ENCODE measurements around the gene KIF4A.
"Not testable (repeated sequence)": the region's sequence is repeated elsewhere in the genome, so short reads cannot be mapped to it uniquely, and the experiment has no call there.

The KIF4A gene

DNA sequence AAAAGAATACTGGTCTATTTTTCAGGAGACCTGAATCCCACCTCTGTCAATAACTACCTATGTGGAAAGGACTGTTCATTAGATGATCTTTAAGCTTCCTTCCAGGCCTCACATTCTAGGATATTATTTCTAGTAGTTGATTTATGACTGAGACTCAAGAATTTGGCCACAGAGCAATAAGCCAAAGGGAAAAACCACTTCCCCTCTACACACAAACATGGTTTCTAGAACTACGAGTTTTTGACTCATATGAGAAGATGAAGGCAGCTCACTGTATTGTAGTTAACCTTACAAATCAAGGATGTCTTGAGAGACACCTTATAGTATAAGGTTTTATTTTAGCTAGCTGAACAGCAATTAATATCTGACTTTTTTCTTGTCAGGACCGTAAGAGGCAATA, 96.3 kb downstream of the KIF4A start:
- Histone ChIP-seq H3K4me2 (ENCODE audit: low read length) (no peak overlapping the region), H3K9me2 (replicated peaks; ENCODE audit: control insufficient read depth, low read length) (no peaks in the 10 kb centered on the region), H3F3A (ENCODE audit: control insufficient read depth, insufficient read depth) (no peaks in the 10 kb centered on the region), H3K36me3 (ENCODE audit: control insufficient read depth, low read length) (peaks cover 41% of the 10 kb centered on the region), H4K20me1 (ENCODE audit: control insufficient read depth, insufficient read depth, low read depth, low read length) (no peaks in the 10 kb centered on the region), H3K27ac (ENCODE audit: low read depth, low read length) (no peak overlapping the region), H3K9me3 (ENCODE audit: control insufficient read depth, insufficient read depth, low read length) (no peaks in the 10 kb centered on the region), H3K4me3 (ENCODE audit: low read length) (no peak overlapping the region), H3K4me1 (ENCODE audit: control insufficient read depth, low read length) (no peaks in the 10 kb centered on the region), H3K27me3 (ENCODE audit: control insufficient read depth, low read length) (no peaks in the 10 kb centered on the region), H3K79me2 (ENCODE audit: control insufficient read depth, low read length) (no peaks in the 10 kb centered on the region)
- TF ChIP-seq EZH2phosphoT487 (IDR thresholded peaks at IDR 0.05; ENCODE audit: borderline replicate concordance, low read length) = no peak
- TF ChIP-seq, protein P1, sequence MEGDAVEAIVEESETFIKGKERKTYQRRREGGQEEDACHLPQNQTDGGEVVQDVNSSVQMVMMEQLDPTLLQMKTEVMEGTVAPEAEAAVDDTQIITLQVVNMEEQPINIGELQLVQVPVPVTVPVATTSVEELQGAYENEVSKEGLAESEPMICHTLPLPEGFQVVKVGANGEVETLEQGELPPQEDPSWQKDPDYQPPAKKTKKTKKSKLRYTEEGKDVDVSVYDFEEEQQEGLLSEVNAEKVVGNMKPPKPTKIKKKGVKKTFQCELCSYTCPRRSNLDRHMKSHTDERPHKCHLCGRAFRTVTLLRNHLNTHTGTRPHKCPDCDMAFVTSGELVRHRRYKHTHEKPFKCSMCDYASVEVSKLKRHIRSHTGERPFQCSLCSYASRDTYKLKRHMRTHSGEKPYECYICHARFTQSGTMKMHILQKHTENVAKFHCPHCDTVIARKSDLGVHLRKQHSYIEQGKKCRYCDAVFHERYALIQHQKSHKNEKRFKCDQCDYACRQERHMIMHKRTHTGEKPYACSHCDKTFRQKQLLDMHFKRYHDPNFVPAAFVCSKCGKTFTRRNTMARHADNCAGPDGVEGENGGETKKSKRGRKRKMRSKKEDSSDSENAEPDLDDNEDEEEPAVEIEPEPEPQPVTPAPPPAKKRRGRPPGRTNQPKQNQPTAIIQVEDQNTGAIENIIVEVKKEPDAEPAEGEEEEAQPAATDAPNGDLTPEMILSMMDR (IDR thresholded peaks at IDR 0.05; ENCODE audit: low read depth, low read length, poor library complexity, severe bottlenecking) = no peak

DNA sequence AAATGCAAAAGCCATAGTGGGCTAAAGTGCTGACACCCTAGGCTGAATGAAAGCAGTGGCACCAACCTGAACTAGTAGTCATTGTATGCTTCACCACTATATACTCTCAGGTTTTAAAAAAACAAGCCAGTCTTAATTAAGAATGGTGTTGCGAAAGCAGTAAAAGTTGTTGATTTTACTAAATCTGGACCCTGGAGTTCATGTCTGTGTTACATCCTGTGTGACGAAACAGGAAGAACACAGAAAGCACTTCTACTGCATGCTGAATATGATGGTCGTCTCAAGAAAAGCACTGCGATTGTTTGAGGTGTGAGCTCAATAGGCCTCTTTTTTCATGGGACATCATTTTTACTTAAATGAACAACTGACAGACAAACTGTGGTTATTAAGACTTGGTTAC, 109.0 kb downstream of the KIF4A start:
- Histone ChIP-seq H3K9me2 (replicated peaks; ENCODE audit: control insufficient read depth, low read length) (no peaks in the 10 kb centered on the region), H3K4me1 (ENCODE audit: control insufficient read depth, low read length) (peaks cover 19% of the 10 kb centered on the region), H3K36me3 (ENCODE audit: control insufficient read depth, low read length) (peaks cover 46% of the 10 kb centered on the region), H3K9me3 (ENCODE audit: control insufficient read depth, insufficient read depth, low read length) (no peaks in the 10 kb centered on the region), H3K27ac (ENCODE audit: low read depth, low read length) (peak overlapping the region; percentile 68), H3K4me3 (ENCODE audit: low read length) (peak overlapping the region; percentile 43), H3K27me3 (ENCODE audit: control insufficient read depth, low read length) (no peaks in the 10 kb centered on the region), H3K79me2 (ENCODE audit: control insufficient read depth, low read length) (no peaks in the 10 kb centered on the region), H4K20me1 (ENCODE audit: control insufficient read depth, insufficient read depth, low read depth, low read length) (no peaks in the 10 kb centered on the region), H3K4me2 (ENCODE audit: low read length) (peak overlapping the region; percentile 48), H3F3A (ENCODE audit: control insufficient read depth, insufficient read depth) (no peaks in the 10 kb centered on the region)
- TF ChIP-seq EZH2phosphoT487 (IDR thresholded peaks at IDR 0.05; ENCODE audit: borderline replicate concordance, low read length) = no peak
- TF ChIP-seq, protein P1 (IDR thresholded peaks at IDR 0.05; ENCODE audit: low read depth, low read length, poor library complexity, severe bottlenecking) = no peak

DNA sequence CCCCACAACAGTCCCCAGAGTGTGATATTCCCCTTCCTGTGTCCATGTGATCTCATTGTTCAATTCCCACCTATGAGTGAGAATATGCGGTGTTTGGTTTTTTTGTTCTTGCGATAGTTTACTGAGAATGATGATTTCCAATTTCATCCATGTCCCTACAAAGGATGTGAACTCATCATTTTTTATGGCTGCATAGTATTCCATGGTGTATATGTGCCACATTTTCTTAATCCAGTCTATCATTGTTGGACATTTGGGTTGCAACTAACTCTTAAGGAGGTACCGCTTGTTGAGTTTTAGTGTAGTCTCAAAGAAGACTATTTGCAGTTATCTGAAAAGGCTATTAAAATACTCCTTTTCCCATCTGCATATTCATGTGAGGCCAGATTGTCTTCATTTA, 110.3 kb downstream of the KIF4A start:
- H3K4me2 ChIP-seq (ENCODE audit: low read length); H3F3A ChIP-seq (ENCODE audit: control insufficient read depth, insufficient read depth); H3K9me2 ChIP-seq (replicated peaks; ENCODE audit: control insufficient read depth, low read length); H3K27me3 ChIP-seq (ENCODE audit: control insufficient read depth, low read length); H3K4me3 ChIP-seq (ENCODE audit: low read length); H3K79me2 ChIP-seq (ENCODE audit: control insufficient read depth, low read length); H3K27ac ChIP-seq (ENCODE audit: low read depth, low read length); H4K20me1 ChIP-seq (ENCODE audit: control insufficient read depth, insufficient read depth, low read depth, low read length); H3K9me3 ChIP-seq (ENCODE audit: control insufficient read depth, insufficient read depth, low read length): not testable (repeated sequence)
- peaks cover 50% of the 10 kb centered on the region for H3K36me3 ChIP-seq (ENCODE audit: control insufficient read depth, low read length)
- H3K4me1 ChIP-seq (ENCODE audit: control insufficient read depth, low read length) = peaks cover 19% of the 10 kb centered on the region

DNA sequence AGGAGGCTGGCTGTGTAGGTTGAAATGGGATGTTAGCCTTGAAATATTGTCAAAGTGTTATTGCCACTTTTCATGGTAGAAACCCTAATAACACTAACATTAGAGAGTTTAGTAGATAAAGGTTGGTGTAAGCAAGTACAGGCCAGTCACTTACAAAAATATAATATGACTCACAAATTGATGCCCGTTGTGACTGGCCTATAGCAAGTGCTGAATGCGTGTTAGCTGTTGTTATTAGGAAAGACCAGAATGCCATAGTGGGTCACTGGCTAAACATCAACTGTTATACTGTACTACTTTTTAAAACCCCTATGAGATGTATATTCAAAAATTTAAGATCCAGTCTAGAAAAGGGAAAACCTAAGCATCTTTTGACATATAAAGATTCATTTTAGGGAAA, 112.8 kb downstream of the KIF4A start:
- Histone ChIP-seq H4K20me1 (ENCODE audit: control insufficient read depth, insufficient read depth, low read depth, low read length) (no peaks in the 10 kb centered on the region), H3K9me2 (replicated peaks; ENCODE audit: control insufficient read depth, low read length) (no peaks in the 10 kb centered on the region), H3K4me2 (ENCODE audit: low read length) (no peak overlapping the region), H3K4me1 (ENCODE audit: control insufficient read depth, low read length) (peaks cover 17% of the 10 kb centered on the region), H3F3A (ENCODE audit: control insufficient read depth, insufficient read depth) (no peaks in the 10 kb centered on the region), H3K36me3 (ENCODE audit: control insufficient read depth, low read length) (peaks cover 58% of the 10 kb centered on the region), H3K79me2 (ENCODE audit: control insufficient read depth, low read length) (no peaks in the 10 kb centered on the region), H3K4me3 (ENCODE audit: low read length) (no peak overlapping the region), H3K9me3 (ENCODE audit: control insufficient read depth, insufficient read depth, low read length) (no peaks in the 10 kb centered on the region), H3K27ac (ENCODE audit: low read depth, low read length) (no peak overlapping the region), H3K27me3 (ENCODE audit: control insufficient read depth, low read length) (no peaks in the 10 kb centered on the region)
- TF ChIP-seq EZH2phosphoT487 (IDR thresholded peaks at IDR 0.05; ENCODE audit: borderline replicate concordance, low read length) = no peak
- TF ChIP-seq, protein P1 (IDR thresholded peaks at IDR 0.05; ENCODE audit: low read depth, low read length, poor library complexity, severe bottlenecking) = no peak

All from DOHH2 (cell line).